ENCODE measurements around the gene FBXL16.

The FBXL16 gene

DNA sequence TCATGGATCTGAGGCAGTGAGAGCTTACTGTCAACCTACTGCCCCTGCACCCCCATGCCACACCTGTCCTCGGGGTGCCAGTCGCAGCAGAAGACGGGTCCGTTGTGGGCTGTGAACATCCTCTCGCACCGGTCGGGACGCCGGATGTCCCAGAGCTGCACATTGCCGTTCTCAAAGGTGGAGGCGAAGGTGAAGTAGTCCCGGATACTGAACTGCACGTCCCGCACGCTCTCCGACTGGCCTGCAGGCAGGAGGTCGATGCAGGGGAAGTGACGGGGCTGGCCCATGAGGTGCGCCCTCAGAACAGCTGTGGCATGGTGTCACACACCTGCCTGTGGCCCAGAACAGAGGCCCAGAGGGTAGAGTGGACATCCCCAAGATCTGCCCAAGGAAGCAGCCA, 18.1 kb downstream of the FBXL16 start:
- no peak overlapping the region for H3K9ac ChIP-seq
- TF ChIP-seq, protein P1, sequence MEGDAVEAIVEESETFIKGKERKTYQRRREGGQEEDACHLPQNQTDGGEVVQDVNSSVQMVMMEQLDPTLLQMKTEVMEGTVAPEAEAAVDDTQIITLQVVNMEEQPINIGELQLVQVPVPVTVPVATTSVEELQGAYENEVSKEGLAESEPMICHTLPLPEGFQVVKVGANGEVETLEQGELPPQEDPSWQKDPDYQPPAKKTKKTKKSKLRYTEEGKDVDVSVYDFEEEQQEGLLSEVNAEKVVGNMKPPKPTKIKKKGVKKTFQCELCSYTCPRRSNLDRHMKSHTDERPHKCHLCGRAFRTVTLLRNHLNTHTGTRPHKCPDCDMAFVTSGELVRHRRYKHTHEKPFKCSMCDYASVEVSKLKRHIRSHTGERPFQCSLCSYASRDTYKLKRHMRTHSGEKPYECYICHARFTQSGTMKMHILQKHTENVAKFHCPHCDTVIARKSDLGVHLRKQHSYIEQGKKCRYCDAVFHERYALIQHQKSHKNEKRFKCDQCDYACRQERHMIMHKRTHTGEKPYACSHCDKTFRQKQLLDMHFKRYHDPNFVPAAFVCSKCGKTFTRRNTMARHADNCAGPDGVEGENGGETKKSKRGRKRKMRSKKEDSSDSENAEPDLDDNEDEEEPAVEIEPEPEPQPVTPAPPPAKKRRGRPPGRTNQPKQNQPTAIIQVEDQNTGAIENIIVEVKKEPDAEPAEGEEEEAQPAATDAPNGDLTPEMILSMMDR (IDR thresholded peaks at IDR 0.05) = no peak
- no peak overlapping the region for H2AFZ ChIP-seq
- H3K4me3 ChIP-seq (ENCODE audit: low read depth, low read length) = no peak overlapping the region
- H3K79me2 ChIP-seq = peaks cover 8% of the 10 kb centered on the region
- no peaks in the 10 kb centered on the region for H3K36me3 ChIP-seq (ENCODE audit: control insufficient read depth, insufficient read depth, low read length)
- H3K4me1 ChIP-seq = peaks cover 20% of the 10 kb centered on the region
- no peaks in the 10 kb centered on the region for H3K27me3 ChIP-seq (ENCODE audit: control insufficient read depth, insufficient read depth, low read length)
- H3K9me3 ChIP-seq (ENCODE audit: control insufficient read depth, low read length) = no peaks in the 10 kb centered on the region
- no peak overlapping the region for H3K27ac ChIP-seq
- no peak overlapping the region for H3K4me2 ChIP-seq (ENCODE audit: low read length)

DNA sequence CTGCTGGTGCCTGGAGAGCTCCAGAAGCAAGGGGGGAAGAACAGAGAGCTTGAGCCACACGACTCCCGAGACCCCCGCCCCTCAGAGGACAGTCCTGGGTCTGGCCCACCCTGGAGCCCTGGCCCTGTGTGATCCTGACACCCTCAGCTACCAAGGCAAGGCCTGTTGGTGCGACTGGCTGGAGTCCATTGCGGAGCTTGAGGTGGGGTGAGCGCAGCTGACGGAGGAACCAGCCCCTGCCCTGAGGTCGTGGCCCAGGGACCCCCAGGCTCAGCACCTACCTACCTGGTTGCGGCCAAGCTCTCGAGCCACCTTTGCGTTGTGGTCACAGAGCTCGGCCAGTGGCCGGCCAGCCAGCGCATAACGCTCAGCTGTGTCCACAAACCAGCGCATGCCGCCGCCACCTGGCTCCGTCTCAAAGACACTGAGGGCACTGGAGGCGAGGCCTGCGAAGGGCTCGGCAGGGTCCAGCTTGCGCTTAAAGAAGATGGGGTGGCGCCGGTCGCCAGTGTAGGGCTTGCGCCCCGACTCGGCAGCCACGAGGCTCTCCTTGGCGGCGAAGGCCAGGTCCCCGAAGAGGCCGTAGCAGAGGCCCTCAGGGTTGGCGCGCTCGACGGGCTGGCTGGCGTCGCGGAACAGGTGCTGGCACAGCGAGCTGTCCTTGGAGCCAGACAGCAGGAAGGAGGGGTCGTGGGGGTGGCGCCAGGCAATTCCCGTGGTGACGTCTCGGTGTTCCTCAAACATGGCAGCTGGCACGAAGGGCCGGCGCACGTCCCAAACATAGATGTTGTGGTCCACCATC, 18.9 kb downstream of the FBXL16 start:
- no peaks in the 10 kb centered on the region for H3K36me3 ChIP-seq (ENCODE audit: control insufficient read depth, insufficient read depth, low read length)
- H3K27ac ChIP-seq = no peak overlapping the region
- peaks cover 16% of the 10 kb centered on the region for H3K4me1 ChIP-seq
- no peaks in the 10 kb centered on the region for H3K9me3 ChIP-seq (ENCODE audit: control insufficient read depth, low read length)
- H3K27me3 ChIP-seq (ENCODE audit: control insufficient read depth, insufficient read depth, low read length) = no peaks in the 10 kb centered on the region
- H3K9ac ChIP-seq = no peak overlapping the region
- H2AFZ ChIP-seq = no peak overlapping the region
- no peak overlapping the region for H3K4me2 ChIP-seq (ENCODE audit: low read length)
- TF ChIP-seq, protein P1 (IDR thresholded peaks at IDR 0.05) = no peak
- peaks cover 8% of the 10 kb centered on the region for H3K79me2 ChIP-seq
- H3K4me3 ChIP-seq (ENCODE audit: low read depth, low read length) = no peak overlapping the region

DNA sequence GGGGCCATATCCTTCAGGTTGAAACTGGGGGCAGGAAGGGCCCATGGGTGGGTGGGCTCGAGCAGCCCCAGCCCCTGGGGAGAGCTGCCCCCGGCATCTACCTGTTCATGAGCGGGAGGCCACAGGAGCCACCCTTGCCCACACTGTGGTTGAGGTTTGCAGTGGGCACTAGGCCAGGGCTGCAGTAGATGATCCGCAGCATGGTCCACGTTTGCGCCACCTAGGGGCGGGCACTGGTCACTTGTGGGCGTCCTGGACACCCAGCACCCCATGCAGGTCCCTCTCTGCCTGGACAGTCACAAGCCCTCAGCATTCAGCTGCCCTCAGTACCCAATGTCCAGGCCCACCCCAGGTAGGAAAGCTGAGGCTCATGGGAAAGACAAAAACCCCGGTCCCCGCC, 19.6 kb downstream of the FBXL16 start:
- TF ChIP-seq, protein P1 (IDR thresholded peaks at IDR 0.05) = peak; percentile 27
- no peaks in the 10 kb centered on the region for H3K9me3 ChIP-seq (ENCODE audit: control insufficient read depth, low read length)
- H3K79me2 ChIP-seq = peaks cover 11% of the 10 kb centered on the region
- H3K36me3 ChIP-seq (ENCODE audit: control insufficient read depth, insufficient read depth, low read length) = no peaks in the 10 kb centered on the region
- peaks cover 22% of the 10 kb centered on the region for H3K4me1 ChIP-seq
- H2AFZ ChIP-seq = no peak overlapping the region
- H3K4me2 ChIP-seq (ENCODE audit: low read length) = no peak overlapping the region
- H3K9ac ChIP-seq = no peak overlapping the region
- H3K27ac ChIP-seq = no peak overlapping the region
- H3K27me3 ChIP-seq (ENCODE audit: control insufficient read depth, insufficient read depth, low read length) = no peaks in the 10 kb centered on the region
- no peak overlapping the region for H3K4me3 ChIP-seq (ENCODE audit: low read depth, low read length)

DNA sequence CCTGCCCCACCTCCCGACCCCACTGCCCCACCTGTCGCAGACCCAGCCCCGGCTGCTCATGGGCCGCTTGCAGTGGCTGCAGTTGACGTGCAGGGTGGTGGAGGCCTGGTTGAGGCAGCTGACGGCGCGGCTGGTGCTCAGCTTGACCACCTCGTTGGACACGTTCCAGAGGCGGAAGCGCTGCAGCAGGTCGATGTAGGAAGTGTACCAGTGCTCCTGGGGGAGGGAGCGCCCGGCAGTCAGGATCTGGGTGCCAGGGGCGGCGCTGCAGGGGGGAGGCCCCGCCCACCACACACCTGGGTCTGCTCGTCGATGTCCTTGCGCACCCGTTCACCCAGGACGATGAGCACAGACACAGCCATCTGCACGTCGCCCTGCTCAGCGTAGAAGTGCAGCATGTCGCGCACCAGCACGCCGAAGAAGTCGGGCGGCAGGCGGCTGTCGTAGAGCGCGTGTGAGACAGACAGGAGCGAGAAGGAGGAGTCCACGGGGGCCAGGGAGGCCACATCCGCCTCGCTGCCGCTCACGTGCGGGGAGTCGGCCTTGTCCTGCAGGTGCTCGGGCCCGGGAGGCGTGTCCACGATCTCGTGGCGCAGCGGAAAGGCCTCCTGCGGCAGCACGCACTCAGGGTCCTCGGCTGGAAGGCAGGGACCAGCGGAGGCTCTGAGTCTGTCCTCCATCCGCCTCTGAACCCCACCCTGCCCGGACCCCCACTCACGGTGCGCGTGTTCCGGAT, 20.5 kb downstream of the FBXL16 start:
- TF ChIP-seq, protein P1 (IDR thresholded peaks at IDR 0.05) = no peak
- peaks cover 18% of the 10 kb centered on the region for H3K4me1 ChIP-seq
- no peak overlapping the region for H3K4me2 ChIP-seq (ENCODE audit: low read length)
- no peak overlapping the region for H3K4me3 ChIP-seq (ENCODE audit: low read depth, low read length)
- H3K27me3 ChIP-seq (ENCODE audit: control insufficient read depth, insufficient read depth, low read length) = no peaks in the 10 kb centered on the region
- H3K27ac ChIP-seq = no peak overlapping the region
- no peak overlapping the region for H2AFZ ChIP-seq
- no peaks in the 10 kb centered on the region for H3K9me3 ChIP-seq (ENCODE audit: control insufficient read depth, low read length)
- no peak overlapping the region for H3K9ac ChIP-seq
- no peaks in the 10 kb centered on the region for H3K36me3 ChIP-seq (ENCODE audit: control insufficient read depth, insufficient read depth, low read length)
- peaks cover 11% of the 10 kb centered on the region for H3K79me2 ChIP-seq

Measured in parathyroid adenoma (tissue), 2 donors.